Measurements from ENCODE around the gene GNS.
A peak's percentile ranks its signal among the peaks of the same experiment; 100 is the strongest.
"Not testable (repeated sequence)": the region's sequence is repeated elsewhere in the genome, so short reads cannot be mapped to it uniquely, and the experiment has no call there.

Gene GNS

DNA sequence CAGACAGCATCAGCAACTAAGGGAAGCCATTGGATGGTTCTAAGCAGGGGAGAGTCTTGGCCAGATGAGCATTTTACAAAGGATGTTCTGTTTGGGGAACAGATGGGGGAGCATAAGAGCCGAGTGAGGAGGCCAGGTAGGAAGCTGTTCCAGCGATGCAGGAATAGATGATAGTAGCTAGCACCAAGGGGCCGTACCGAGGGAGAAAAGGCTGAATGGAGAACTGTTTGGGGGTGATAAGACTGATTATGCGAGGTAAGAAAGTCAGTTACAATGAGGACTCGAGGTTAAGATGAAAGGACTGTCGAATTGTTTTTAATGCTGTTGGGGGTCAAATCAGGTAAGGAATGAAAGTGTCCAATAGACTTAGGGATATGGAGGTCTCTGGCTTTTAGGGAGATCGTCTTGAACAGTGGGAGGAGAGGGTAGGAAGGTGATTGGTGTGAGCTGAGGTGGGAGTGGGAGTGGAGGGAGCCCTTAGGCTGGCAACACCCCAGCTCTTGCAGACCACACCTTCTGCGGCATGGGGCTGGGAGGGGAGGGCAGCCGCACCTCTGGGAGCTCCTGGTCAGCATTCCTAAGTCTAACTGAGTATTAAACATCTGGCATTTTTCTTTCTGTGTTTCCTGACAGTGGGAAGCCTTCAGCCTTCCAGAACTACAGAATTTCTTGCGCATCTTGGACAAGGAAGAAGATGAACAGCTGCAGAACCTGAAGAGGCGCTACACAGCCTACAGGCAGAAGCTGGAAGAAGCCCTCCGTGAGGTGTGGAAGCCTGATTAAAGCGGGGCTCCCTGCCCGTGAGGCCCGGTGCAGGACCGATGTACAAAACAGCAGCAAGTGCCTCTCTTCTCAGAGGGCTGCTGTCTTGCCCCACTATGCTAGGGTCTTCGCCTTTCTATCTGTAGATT is 64.8 kb downstream of the GNS start:
- ATAC-seq = no peak

DNA sequence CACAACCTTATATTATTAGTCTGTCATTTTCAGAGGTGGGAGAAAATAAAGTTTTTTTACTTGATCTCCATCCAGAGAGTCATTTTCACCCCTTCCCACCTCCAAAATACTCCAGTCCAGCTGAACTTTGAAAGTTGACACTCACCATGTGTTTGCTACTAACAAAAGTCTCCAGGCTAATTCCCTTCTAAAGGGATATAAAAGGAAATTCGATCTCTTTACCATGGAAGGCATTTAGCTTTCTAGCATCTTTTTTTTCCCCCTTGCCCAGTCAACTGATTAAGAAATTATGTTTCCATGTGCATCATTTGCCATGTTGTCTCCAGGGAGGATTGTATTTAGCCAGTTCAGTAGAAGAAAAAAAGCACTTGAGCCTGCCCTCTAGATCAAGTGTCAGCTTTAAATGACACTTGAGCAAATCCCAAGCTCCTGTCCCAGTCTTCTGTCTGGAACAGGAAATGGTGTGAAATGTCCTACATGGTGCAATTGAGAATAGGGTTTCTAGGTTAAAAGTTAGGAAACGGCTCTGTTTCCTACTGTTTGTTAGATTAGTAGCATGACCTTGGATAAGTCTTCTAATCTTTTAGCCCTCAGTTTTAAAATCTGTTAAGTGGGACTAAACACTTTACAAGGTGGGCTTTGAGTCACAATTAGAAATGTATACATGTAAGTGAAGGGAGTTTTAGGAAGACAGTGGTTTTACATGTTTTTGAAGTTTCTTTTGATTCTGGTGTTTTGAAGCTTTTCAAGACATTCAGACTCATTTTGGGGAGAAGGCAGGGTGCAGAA is 67.2 kb downstream of the GNS start:
- no peak for ATAC-seq

DNA sequence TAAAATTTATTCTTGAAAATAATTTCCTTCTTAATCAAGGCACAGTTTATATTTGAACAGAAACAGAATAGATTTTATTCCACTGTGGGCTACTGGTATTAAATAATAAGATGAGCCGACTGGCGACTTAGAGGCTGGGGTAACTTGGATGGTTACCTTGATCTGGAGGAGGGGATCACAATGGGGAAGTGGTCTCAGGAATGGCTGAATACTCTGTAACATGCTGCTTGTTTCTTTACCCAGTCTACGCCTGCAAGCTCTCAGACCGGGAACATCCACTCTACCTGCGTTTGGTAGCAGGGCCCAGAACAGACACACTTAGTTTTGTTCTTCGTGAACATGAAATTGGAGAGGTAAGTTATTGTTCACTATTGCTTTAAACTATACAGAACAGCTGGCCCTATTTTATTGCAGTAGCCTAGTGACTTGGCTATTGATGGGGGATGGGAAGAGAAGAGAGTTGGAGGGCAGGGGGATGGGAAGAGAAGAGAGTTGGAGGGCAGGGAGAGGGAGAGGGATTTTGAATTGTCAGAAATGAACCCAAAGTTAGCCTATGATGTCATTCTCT is 67.9 kb downstream of the GNS start:
- ATAC-seq = no peak

DNA sequence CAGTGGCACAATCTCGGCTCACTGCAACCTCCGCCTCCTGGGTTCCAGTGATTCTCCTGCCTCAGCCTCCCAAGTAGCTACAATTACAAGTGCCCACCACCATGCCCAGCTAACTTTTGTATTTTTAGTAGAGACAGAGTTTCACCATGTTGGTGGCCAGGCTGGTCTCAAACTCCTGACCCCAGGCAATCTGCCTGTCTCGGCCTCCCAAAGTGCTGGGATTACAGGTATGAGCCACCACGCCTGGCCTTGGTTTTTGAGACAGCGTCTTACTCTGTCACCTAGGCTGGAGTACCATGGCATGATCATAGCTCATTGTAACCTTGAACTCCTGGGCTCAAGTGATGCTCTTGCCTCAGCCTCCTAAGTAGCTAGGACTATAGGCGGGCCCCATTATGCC is 69.0 kb downstream of the GNS start:
- ATAC-seq = not testable (repeated sequence)

DNA sequence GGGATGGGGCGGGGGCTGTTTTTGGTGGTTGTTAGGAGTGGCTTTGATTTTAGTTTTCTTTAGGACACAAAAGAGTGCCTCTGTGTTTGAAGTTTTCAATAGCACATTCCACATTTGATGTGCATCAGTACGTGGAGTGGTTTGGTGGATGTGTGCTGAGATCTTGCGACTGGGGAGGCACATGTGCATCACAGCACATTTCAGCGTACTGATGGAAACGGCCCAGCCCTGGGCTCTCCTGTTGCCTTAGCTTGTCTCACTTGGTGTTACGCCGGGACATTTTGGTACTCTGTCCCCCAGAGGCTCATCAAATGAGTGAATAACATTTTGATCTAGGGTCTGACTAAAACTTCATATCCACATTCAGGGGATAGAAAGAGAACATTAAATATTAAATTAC is 70.5 kb downstream of the GNS start:
- ATAC-seq = no peak

DNA sequence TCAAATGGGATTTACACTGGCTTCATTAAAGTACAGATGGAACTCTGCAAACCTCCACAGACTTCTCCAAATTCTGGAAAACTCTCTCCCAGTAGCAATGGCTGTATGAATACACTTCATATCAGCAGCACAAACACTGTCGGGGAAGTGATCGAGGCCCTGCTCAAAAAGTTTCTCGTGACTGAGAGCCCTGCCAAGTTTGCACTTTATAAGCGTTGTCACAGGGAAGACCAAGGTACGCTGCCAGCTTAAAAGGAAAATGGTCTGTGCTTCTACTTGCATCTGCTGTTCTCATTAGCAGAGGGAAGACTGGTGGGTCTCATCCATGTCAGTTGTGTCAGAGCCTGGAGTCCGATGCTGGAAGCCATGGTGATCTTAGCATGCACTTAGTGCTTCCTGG is 71.0 kb downstream of the GNS start:
- no peak for ATAC-seq

DNA sequence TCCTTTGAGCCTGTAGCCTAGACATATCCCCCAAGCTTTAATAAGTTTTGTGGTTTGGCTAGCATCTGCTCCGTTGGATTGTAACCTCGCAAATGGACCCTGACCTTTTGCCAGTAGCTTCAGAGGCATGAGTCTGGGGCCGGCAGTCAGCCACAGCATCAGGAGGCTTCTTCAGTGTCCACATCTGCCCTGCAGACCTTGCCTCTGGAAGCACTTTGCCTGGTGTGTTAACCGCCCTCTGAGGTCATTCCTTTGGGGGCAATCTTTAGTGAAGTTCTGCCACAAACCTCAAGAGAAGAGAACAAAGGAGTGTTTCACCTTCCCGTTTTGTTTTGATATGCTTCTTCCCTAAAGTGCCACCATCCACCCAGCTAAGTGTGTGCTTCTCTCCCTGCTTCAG is 71.4 kb downstream of the GNS start:
- ATAC-seq = no peak

DNA sequence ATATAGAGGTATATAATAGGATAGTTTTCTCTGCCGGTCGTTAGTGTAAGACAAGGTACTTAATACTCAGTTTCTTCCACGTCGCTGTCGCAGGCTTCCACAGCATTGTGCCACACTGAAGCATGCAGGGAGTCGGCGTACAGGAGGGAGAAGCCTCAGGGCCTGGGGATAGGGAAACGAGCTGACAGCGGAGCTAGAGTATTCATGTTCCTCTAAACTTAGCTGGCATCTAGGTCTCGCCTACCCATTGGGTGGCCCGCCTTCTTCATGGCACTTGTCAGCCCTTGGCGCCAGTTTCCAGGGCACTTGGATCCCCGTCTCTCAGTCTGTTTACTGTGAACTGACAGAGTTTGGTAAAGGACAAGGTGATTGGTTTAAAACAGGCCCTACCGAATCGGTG is 73.6 kb downstream of the GNS start:
- ATAC-seq = no peak

DNA sequence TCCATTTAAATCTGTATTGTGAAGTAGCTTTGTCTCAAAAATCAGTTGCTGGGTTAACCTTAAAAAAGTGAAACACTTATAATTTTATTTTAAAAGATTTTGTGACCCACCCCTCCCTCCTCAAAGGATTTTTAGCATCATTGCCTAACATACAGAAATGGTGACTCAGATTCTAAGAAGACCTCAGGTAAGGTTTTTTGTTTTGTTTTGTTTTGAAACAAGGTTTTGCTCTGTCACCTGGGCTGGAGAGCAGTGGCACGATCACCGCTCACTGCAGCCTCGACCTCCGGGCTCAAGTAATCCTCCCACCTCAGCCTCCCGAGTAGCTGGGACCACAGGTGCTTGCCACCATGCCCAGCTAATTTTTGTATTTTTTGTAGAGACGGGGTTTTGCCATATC is 74.2 kb downstream of the GNS start:
- ATAC-seq = peak; percentile 18 to 30

DNA sequence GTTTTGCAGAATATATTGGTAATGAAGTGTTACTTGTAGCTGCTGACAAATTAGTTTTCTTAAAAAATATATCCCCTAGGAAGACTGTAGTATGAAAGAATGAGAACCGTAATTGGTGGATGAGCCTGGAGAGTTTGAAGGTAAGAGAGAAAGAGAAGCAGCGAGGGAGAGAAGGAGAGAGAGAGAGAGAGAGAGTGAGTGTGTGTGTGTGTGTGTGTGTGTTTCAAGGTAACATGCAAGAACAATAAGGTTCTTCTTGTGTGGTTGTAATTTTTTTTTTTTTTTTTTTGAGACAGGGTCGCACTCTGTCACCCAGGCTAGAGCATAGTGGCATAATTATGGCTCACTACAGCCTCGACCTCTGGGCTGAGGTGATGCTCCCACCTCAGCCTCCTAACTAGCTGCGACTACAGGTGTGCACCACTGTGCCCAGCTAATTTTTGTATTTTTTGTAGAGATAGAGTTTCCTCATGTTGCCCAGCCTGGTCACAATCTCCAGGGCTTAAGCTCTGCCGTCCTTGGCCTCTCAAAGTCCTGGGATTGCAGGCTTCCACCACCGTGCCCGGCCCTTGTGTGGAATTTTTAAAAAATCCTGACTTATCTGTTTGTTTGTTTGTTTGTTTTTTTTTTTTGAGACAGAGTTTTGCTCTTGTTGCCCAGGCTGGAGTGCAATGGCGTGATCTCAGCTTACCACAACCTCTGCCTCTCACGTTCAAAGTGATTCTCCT is 75.2 kb downstream of the GNS start:
- ATAC-seq = no peak

DNA sequence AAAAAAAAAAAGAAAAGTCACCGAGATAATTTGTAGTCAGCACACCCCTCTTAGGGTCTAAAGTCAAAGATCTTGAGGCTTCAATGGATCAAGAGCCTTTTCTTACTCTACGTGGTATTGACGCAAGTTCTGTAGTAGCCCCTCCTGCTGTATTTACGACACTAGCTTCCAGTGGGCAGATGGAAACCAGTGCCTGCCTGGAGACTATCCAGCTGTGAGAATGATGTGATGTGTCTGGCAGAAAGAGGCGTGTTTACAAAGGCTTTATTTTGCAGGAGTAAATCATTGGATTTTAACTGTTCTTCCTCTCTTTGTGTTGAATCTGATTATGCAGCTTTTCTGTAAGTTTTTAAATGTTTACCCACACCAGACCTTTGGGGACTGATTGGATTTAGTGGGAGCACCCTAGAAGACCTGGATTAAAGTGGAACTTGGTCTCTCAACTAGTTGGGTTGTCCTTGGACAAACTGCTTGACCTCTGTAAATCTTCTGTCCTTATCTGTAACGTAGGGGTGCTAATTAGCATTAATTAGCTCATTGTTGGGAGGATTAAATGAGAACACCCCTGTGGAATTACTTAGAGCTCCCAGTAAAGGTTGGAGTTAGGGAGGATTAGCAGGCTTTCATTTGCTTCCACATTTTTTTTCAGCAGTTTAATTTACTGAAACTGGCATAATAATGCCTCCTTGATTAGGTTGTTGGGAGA is 76.5 kb downstream of the GNS start:
- ATAC-seq = no peak

DNA sequence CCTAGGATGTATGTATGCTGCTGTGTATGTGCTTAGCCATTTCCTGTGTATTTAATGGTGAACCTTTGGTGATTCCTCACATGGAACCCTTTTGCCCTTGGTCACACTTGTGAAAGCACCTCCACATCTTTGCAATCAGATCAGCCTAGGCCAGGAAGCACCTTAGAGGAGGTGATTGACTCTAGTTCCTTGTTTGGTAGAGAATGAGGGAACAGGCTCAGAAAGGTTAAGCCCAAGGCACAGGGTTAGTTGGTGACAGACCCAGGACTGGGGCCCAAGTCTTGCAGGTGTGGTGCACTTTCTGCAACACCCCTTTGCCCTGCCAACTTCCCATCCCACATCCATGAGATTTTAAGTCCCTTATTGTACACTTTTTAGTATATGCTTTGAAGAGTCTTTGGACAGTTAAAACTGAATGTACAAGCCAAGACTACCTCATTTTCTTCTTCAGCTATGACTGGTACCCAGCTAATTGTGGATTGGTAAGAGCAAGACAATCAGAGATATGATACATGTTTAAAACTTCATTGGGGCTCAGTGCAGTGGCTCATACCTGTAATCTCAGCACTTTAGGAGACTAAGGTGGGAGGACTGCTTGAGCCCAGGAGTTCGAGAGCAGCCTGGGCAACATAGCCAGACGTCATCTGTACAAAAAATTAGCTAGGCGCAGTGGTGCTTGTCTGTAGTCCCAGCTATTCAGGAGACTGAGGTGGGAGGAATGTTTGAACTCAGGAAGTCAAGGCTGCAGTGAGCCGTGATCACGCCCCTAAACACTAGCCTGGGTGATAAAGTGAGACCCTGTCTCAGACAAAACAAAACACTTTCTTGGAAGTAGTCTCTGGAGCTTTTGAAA is 77.8 kb downstream of the GNS start:
- peak; percentile 75 to 78 for ATAC-seq

DNA sequence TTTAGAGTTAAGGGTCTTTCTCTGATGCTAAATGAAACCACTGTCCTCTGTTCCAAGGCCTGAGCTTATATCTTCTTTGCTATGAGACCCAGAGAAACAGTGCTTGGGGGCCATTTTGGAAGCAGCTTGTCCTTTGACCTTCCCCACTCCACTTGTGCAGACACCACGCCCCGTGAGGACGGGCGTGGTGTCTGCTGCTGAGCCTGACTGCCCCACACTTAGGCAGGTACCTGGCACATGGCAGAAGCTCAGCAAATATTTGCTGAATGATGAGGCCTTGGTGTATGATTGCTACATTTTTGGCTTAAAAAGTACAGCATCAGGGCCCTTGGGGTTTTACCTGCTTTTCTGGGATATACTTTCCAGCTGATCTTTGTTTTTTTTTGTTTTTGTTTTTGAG is 79.0 kb downstream of the GNS start:
- no peak for ATAC-seq

DNA sequence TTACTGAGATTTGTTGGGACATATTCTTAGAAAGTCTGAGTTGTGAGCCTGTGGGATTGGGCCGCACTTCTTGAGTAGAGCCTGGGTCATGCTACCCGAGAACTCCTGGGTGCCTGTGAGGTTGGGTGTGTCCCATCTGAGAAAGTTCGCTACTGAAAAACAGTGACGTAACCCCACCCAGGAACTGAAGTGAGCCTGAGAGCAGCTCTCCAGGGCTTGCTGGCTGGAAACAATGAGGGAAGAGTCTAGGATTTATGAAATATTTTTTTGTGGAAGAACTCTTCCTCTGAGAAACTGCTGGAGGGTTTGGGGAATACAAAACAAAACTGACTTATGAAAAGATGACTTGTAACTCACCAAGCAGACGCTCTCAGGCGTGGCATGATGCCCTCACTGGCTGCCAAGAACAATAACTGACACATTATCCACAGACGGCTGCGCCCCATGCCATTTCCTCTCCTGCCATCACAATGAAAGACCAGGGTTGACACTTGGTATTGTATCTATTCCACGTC is 79.7 kb downstream of the GNS start:
- ATAC-seq = peak; percentile 47 to 58

DNA sequence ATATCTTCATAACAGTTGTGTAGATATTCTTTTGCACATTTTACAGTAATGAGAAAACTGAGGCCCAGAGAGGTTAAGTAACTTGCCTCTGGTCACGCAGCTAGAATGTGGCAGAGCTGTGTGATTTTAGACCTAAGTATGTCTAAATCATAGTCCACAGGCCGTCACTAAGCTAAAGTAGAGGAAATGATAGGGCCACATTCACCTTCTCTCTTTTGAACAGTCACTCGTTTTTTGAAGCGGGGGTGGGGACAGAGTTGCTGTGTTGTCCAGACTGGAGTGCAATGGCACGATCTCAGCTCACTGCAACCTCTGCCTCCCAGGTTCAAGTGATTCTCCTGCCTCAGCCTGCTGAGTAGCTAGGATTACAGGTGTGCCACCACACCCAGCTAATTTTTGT is 80.4 kb downstream of the GNS start:
- ATAC-seq = peak in 1 of 2 donors; percentile 15

DNA sequence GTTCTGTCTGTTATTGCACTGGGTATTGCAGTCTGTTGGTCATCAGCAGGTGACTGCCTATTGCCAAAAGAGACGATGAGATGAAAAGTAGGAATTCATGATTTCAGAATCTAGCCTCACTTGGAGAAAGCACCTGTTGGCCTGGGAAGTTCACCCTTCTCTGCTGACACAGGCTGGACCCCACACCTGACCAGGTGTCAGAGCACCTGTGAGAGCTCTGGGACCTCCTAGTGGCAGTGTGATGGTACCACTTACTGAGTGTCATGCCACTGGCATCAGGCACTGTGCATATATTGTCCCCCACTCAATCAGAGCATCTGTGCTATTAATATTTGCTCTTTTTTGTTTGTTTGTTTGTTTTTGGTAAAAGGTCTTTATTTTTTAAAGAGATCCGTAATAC is 81.0 kb downstream of the GNS start:
- ATAC-seq = no peak

DNA sequence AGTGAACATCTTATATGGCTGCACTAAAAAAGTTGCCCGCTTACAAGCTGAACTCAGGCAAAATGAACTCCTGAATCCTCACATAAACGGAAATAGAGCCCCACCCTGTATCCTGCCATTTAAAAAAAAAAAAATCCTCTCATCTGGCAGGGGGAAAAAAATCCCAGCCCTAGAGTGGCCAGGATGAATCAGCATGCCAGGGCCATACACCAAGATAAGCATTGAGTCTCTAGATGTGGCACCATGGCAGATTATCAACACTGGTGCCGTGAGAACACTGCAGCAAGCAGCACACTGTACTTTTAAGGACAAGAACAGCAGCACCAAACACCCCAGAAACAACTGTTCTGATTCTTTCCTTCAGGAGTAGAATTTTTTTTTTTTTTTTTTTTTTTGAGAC is 83.4 kb downstream of the GNS start:
- ATAC-seq = no peak

DNA sequence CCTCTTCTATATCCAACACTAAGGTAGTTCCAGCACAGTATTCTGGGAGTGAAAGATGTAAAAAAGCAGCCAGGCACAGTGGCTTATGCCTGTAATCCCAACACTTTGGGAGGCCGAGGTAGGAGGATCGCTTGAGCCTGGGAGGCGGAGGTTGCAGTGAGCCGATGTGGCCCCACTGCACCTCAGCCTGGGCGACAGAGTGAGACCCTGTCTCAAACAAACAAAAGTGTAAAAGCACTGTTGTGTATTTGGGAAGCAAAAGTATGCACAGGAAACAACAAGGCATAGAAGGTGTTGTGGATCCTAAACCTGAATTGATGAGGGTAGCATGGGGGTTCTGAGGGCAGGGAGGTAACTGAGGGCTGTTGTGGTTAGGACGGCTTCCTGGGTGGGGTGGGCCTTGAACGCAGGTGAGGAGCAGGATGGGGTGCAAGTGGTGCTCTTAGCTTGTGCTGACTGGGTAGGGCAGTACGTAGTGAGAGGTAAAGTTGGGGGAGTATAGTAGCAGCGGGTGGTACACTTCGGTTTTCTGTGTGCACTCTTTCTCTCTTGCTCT is 84.8 kb downstream of the GNS start:
- ATAC-seq = peak; percentile 24 to 29

DNA sequence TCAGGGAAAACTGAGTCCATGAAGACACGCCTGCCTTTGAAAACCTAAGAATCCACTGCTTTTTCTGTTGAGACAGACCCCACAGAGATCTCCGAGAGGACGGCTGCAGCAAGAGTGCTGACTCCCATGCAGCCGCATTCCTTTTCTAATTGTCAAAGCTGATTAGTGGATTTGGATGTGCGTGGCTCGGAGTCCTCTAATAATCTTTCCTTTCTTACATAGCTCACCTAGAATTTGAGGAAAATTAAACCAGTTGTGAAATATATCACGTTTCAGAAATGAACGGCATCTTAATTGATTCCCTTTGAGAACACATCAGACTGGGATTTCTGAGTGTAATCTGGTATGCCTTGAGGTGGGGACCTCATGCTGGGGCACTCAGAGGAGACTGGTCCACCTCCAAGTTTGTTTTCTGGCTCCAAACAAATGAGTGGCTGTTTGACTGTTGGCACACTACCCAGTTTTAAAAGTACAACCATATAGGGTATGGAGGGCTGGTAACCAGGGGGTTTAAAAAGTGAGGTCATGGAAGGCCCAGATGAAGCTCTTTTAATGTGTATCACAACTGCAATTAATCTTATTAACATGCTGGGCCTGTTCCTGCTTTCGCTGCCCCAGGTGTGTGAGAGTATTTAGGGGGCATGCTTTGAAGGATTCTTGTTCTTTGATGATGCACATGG is 85.6 kb downstream of the GNS start:
- no peak for ATAC-seq

DNA sequence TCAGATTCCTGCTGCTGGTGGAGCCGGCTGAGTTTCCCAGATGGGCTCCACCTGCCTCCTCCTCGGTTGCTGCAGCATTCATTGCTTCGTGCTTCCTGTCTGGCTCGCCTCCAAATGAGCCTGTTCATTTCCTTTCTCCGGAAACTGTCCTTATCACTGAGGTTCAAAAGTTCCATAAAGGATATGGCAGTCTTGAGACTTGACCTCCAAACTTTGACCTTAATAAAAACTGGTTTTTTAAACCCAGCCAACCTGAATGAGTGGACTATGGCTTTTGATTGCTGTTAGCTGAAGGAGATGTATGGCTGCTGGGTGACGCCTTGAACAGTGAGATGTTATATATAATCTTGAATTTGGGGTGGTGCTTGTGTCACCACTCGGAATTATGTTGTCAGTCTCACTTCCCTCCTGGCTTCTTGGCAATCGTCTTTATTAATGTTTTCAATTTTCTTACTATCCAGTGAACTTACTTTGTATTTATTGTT is 86.2 kb downstream of the GNS start:
- ATAC-seq = no peak
